NCI-H2029 (cell line): ENCODE data around the gene MFAP2.
"Not testable (repeated sequence)": the region's sequence is repeated elsewhere in the genome, so short reads cannot be mapped to it uniquely, and the experiment has no call there.

ENCODE experiments used
- DNase-seq: peaks from one replicate; lab custom pipeline; 2025; lab: John Stamatoyannopoulos, UW

The MFAP2 gene

GRCh38 chr1:16929146-16930041, 51.0 kb downstream of the MFAP2 start:
- not testable (repeated sequence) for DNase-seq

GRCh38 chr1:16927711-16928485, 52.5 kb downstream of the MFAP2 start:
- DNase-seq, result no peak

- DNase-seq, result no peak
Observed at GRCh38 chr1:16927256-16927655, 53.2 kb downstream of the MFAP2 start.

- no peak for DNase-seq
Observed at GRCh38 chr1:16926491-16927073, 53.8 kb downstream of the MFAP2 start.

- no peak for DNase-seq
Observed at GRCh38 chr1:16925635-16926490, 54.6 kb downstream of the MFAP2 start.

- no peak for DNase-seq
Observed at GRCh38 chr1:16924919-16925477, 55.4 kb downstream of the MFAP2 start.
